GM10847 (cell line): Measurements from ENCODE around the gene TBC1D24.

Experiments
- POLR2A ChIP-seq: IDR thresholded peaks from 2 replicates; pipeline ENCODE4 v1.6.1; 2011; ENCODE audit not compliant: insufficient read length; ENCODE audit errors: extremely low read depth

The TBC1D24 gene

DNA sequence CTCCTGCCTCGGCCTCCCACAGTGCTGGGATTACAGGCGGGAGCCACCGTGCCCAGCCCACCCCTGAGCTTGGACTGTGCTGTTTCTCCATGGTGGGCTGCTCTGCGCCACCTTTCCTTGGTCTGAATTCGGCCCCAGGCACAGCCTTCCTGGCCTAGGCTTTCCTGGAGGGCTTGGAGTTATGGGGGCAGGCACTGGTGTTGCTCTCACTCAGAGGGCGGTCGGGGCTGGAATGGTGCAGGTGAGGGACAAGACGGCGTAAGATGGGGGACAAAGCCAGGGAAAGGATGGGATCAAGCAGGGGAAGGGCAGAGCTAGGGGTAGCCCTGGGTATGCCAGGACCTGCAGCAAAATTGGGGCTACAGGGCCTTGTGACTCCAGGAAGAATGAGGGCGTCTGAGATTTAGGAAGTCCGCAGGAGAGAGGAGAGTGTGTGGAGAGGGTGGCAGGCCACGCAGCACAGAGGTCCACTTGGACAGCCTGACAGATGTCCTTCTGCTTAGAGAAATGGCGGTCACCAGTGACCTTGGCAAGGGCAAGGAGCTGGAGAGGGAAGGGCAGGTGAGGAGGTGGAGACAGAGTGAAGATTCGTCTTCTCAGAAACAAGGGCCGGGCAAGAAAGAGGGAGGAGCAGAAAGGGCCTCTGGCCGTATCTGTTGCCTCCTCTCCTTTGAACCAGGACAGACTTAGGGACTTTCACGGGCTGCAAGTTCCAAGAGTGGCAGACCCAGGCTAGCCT, 37.2 kb downstream of the TBC1D24 start:
- TF ChIP-seq POLR2A = no peak

DNA sequence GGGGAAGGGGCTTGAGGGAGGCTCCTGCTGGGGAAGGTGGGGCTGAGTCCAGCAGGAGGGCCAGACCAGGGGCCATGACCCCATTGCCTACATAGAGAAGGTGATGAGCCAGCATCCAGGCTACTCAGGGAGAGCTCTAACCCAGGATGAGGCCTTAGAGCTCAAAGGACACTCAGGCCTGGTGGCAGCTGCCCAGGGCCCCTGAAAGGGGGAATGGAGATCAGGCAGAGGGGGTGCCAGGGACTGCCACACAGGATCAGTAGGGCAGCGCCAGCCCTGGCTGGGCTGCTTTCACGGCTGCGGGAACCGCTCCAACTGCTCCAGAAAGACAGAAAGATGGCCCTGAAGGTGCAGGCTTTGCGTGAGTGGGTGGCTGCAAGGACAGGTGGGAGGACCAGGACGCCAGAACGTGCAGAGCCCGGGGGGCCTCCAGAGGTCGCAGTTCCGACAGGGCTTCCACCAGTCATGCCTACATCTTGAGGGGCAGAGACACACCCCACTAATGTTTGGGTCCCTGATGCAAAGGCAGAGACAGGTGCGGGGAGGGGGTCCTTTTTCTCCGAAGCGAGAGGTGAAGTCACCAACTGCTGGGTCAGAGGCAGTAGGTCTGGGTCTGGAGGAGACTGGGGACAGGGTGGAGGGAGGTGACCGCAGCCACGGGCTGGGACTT, 37.9 kb downstream of the TBC1D24 start:
- no peak for TF ChIP-seq POLR2A

DNA sequence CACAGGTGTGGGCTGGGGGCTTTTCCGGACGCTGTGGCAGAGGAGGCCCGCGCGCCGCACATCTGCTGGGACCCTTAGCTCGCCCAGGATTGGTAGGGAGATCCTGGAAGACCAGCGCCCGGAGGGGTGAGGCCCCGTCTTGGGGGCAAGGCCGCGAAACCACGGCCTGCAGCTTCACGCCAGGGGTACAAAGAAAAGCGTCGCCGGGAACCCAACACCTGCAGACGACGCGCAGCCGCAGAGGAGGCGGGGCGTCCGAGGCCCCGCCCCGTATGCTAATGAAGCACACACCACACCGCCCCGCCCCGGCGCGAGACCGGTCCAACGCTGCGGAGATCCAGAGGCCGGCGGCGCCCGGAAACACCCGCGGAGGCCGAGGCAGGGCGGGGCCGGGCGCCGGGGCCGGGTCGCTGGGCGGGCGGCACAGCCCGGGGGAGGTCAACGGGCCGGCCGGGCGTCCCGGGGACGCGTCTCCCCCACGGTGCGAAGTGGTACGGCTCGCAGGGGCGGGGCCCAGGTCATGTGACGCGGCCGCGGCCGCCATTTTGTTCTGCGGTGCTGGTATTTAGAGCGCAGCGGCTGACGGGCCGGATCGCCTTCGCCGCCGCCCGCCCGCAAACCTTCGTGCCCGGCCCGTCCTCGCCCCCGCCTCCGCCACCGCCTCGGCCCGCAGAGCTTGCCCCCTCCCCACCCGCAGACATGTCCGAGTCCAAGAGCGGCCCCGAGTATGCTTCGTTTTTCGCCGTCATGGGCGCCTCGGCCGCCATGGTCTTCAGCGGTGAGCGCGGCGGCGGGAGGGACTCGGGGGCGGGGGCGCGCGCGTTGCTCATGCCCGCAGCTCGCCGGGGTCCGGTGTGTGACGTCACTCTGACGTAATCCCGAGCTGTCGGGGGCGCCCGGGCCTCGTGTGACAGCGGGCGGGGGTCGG, 38.7 kb downstream of the TBC1D24 start, which contains the start of gene ATP6V0C:
ATP6V0C (plus strand) TSS at position 548 of the 928 bp plus-strand sequence; CDS start at position 700, 152 bp downstream.
- TF ChIP-seq POLR2A = peak; percentile 90

DNA sequence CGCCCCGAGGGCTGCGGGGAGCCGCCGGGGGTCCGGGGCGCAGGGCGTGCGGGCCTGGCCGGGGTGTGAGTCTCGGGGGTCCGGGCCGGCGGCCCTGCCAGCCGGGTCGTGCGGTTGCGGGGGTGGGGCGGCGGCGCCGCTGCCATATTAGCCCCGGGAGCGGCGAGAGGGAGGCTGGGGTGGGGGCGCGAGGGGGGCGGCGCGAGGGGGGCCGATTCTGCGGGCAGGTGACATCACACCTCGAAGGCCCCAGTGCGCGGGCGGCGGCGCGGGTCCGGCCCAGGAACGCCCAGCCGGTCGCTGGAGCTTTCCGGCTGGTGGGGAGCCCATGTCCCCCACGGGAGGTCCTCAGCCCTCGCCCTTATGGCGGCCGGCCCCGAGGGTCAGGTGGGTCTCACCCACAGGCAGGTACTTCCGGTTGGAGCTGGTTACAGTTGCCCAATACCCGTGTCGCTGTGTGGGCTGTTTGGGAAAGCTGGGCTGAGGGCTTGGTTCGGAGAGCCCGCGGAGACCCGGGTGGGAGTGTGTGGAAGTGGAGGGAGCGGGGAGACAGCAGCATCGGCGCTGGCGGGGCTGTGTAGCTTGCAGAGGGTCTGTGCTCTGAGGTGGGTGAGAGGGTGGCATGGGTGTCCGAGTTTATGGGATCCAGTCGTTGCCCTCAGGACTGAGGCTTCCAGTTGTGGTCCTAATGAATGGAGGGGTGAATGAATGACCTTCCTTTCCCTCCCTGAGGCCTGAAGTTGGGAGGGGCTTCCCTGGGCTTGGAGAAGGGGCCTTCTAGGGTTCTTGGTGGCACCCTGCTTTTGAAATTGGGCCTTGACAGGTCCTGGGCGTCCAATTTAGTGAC, 39.6 kb downstream of the TBC1D24 start:
- TF ChIP-seq POLR2A = no peak

DNA sequence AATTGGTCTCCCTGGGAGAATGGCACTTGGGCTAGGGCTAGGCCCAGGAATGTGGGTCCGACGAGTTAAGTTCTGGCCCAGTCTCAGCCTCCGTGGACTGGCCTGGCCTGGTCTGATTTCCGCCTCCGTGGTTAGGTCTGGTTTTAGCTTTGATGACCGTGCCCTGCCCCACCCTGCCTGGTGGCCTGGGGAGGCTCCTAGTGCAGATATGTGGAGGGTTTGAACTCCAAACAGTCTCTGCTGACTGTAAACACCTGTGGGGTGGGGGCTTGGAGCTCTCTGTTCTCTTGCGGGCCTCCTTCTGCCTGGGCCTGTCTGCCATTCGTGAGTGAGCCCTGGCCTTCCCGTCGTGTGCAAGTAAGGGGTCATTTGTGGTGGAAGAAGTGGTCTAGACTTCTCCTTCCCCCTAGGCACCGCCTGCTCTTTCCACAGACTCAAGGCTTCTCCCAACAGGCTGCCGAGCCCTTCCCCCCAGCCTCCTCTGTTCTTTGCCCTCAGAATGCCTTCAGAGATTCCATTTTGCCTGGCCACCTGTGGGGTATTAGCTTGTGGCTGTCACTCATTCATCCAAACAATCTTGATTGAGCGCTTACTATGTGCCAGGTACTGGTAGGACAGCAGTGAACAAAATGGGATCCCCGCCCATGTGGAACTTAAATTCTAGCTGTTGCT, 40.4 kb downstream of the TBC1D24 start:
- no peak for TF ChIP-seq POLR2A

DNA sequence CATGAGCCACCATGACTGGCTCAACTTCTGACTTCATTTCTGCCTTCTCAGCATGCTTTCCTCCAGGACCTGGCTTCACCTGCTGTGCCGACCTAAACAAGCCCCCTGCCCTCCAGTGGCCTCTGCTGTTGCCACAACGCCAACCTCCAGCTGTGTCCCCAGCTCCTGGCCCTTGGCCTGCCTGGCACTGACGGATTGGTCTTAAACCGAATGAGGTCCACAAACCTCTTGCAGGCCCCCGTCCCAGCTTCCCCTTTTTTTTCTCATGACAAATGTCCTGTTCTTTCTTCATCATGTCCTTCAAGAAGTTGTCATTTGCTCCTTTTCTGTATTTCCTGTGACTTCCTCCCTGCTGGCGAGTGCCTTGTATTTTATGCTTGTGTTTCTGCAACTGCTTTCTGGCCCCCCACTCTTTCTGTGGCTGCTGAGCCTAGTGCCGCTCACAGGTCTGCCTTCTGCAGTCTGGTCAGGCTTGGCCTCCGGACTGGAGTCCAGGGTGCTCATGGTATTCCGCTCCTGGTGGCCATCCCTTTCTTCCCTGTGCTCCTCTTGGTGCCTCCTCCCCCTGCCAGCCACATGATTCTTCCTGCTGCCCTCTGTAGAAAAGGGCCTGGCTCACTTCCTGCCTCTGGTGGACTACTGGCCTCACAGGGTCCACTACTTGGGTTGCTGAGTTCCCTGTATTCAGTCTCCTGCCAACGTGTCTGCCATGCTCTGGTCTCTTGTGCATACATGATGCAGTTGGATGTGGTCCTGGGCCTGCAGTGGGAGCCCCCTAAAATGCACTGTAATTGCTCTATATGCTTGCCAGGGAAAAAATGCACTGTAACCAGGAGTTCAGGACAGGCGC, 41.7 kb downstream of the TBC1D24 start:
- TF ChIP-seq POLR2A = no peak

DNA sequence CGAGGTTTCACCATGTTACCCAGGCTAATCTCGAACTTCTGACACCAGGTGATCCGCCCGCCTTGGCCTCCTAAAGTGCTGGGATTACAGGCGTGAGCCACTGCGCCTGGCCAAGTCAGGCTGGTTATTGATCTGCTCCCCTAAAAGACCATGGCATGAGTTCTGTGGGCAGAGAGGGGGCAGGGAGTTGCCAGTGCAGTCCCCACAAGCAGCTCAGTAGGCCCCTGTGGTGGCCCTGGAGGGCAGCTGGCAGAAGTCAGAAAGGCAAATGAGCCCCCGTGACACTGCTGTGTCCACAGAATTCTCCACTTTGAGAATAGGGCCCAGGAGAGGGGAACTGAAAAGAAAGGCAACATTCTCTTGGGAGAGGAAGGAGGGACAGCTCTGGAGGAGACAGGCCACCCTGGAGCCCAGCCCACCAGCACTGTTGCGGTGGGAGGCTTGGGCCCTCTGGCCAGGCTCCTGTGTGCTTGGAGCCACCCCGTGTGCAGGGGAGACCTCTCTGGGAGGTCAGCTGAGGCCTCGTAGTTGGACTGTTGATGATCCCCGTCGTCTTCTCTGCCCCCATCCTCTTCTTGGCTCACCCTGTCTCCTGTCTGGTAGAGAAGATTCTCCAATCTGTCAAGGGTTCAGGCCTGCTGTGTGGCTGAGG, 43.2 kb downstream of the TBC1D24 start:
- TF ChIP-seq POLR2A = no peak

DNA sequence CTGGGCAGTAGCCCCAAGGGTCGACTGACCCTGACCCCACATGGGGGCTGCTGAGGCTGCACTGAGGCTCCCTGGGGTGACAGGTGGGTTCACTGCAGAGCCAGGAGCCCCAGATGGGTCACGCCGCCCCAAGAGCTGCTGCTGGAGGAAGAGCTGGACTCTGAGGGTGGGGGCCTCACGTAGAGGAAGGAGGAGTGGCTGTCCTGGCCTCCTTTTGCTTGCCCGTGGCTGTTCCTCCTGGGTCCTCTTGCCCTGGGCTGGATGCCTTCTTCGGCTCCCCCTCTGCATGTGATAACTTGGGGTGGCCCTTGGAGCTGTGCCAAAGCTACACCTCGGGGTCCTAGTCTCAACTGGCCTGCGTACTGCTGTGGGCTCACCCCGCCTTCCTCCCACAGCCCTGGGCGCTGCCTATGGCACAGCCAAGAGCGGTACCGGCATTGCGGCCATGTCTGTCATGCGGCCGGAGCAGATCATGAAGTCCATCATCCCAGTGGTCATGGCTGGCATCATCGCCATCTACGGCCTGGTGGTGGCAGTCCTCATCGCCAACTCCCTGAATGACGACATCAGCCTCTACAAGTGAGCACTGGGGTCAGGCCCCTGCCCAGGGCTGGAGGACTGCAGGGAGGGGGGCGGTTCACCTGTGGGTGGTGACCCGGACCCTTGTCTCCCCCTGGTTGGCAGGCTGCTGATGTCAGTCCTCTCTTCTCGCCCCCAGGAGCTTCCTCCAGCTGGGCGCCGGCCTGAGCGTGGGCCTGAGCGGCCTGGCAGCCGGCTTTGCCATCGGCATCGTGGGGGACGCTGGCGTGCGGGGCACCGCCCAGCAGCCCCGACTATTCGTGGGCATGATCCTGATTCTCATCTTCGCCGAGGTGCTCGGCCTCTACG, 44.1 kb downstream of the TBC1D24 start:
- TF ChIP-seq POLR2A = no peak

DNA sequence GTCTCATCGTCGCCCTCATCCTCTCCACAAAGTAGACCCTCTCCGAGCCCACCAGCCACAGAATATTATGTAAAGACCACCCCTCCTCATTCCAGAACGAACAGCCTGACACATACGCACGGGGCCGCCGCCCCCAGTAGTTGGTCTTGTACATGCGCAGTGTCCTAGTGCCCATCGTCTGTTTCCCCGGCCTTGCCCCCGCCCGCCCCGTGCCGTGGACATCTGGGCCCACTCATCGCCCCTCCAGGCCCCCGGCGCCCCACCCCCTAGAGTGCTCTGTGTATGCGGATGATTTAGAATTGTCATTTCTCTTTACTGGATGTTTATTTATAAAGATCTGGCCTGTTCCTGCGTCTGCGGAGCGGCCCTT, 44.8 kb downstream of the TBC1D24 start:
- no peak for TF ChIP-seq POLR2A

DNA sequence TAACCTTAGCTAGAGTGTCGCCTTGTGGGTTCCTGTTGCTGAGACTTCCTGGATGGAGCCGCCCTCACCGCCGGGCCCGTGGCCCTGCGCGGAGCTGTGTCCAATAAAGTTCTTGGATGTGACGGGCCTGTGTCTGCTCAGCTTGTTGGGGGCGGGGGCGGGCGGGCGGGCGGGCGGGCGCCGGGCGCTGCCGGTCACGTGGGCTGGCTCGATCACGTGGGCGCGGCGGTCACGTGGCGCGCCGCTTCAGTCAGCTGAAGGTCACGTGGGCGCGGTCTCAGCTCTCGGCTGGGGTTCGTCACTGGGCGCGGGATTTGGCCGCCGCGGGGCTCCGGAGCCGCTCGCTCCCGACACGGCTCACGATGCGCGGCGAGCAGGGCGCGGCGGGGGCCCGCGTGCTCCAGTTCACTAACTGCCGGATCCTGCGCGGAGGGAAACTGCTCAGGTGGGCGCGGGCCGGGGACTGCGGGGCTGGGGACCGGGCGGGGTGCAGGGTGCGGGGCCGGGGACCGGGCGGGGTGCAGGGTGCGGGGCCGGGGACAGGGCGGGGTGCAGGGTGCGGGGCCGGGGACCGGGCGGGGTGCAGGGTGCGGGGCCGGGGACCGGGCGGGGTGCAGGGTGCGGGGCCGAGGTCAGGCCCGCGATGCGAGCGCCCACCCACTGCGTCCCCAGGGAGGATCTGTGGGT, 45.3 kb downstream of the TBC1D24 start, which contains the start of gene AMDHD2:
AMDHD2 (plus strand) TSS at position 275 of the 687 bp plus-strand sequence; CDS start at position 363, 88 bp downstream.
- TF ChIP-seq POLR2A = peak; percentile 60
